ENCODE results near the gene NCAPG2. TPM values are rescaled to one million over a fixed set of nuclear protein-coding genes. Genes with fewer than 3 reads are reported as not detected.

NCAPG2 gene
- total RNA-seq, 1 experiment from 2014 or later = 99.2 TPM

DNA sequence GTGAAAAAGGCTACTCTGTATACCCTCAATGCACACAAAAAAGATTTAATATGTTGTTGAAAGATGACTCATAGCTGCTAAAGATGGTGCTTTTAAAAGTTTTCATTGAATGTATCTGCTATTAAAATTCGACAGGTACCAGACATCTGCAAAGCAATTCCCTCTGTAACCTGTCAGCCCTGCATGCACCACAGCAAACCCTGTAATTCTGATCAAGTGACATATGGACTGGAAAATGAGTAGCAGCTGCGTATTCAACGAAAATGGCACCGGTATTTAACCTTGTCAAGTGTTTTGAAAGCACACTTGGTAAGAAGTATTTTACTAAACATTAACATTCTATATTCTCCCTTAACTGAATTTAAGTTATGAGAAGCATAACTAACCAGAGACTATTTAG lies 58.8 kb downstream of the NCAPG2 start:
- no peak for ATAC-seq
- Mint-ChIP-seq H3K27me3 (ENCODE audit: low read depth) (no peaks in the 10 kb centered on the region), H3K4me3 (no peak overlapping the region), H3K9me3 (peaks cover 4% of the 10 kb centered on the region), H3K36me3 (peaks cover 69% of the 10 kb centered on the region), H3K27ac (no peak overlapping the region), H3K4me1 (no peaks in the 10 kb centered on the region)
- no peak for DNase-seq (ENCODE audit: low spot score)
- CTCF ChIA-PET = interaction anchor here (1.9 kb wide), 1 partner anchor 97 kb away, joined by 6 read pairs; no protein-coding TSS in a partner anchor
- POLR2A ChIA-PET = no interaction called here
- no peak for TF ChIP-seq ATF1 (CRISPR knock-in tag; IDR thresholded peaks at IDR 0.05)
- TF ChIP-seq, protein P1, sequence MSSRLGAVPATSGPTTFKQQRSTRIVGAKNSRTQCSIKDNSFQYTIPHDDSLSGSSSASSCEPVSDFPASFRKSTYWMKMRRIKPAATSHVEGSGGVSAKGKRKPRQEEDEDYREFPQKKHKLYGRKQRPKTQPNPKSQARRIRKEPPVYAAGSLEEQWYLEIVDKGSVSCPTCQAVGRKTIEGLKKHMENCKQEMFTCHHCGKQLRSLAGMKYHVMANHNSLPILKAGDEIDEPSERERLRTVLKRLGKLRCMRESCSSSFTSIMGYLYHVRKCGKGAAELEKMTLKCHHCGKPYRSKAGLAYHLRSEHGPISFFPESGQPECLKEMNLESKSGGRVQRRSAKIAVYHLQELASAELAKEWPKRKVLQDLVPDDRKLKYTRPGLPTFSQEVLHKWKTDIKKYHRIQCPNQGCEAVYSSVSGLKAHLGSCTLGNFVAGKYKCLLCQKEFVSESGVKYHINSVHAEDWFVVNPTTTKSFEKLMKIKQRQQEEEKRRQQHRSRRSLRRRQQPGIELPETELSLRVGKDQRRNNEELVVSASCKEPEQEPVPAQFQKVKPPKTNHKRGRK (CRISPR knock-in tag; IDR thresholded peaks at IDR 0.05; ENCODE audit: borderline replicate concordance) = no peak
- no peak for TF ChIP-seq SMAD4 (CRISPR knock-in tag; IDR thresholded peaks at IDR 0.05)
- no peak for TF ChIP-seq ZNF425 (CRISPR knock-in tag; conservative IDR thresholded peaks at IDR 0.05)
- TF ChIP-seq KAT7 (CRISPR knock-in tag; IDR thresholded peaks at IDR 0.05; ENCODE audit: borderline replicate concordance) = no peak
- TF ChIP-seq, protein P2, sequence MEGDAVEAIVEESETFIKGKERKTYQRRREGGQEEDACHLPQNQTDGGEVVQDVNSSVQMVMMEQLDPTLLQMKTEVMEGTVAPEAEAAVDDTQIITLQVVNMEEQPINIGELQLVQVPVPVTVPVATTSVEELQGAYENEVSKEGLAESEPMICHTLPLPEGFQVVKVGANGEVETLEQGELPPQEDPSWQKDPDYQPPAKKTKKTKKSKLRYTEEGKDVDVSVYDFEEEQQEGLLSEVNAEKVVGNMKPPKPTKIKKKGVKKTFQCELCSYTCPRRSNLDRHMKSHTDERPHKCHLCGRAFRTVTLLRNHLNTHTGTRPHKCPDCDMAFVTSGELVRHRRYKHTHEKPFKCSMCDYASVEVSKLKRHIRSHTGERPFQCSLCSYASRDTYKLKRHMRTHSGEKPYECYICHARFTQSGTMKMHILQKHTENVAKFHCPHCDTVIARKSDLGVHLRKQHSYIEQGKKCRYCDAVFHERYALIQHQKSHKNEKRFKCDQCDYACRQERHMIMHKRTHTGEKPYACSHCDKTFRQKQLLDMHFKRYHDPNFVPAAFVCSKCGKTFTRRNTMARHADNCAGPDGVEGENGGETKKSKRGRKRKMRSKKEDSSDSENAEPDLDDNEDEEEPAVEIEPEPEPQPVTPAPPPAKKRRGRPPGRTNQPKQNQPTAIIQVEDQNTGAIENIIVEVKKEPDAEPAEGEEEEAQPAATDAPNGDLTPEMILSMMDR (IDR thresholded peaks at IDR 0.05) = no peak
- TF ChIP-seq, protein P3, sequence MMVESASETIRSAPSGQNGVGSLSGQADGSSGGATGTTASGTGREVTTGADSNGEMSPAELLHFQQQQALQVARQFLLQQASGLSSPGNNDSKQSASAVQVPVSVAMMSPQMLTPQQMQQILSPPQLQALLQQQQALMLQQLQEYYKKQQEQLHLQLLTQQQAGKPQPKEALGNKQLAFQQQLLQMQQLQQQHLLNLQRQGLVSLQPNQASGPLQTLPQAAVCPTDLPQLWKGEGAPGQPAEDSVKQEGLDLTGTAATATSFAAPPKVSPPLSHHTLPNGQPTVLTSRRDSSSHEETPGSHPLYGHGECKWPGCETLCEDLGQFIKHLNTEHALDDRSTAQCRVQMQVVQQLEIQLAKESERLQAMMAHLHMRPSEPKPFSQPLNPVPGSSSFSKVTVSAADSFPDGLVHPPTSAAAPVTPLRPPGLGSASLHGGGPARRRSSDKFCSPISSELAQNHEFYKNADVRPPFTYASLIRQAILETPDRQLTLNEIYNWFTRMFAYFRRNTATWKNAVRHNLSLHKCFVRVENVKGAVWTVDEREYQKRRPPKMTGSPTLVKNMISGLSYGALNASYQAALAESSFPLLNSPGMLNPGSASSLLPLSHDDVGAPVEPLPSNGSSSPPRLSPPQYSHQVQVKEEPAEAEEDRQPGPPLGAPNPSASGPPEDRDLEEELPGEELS (CRISPR knock-in tag; IDR thresholded peaks at IDR 0.05) = no peak
- TF ChIP-seq ZNF423 (CRISPR knock-in tag; IDR thresholded peaks at IDR 0.05) = no peak
- TF ChIP-seq E2F5 (CRISPR knock-in tag; IDR thresholded peaks at IDR 0.05) = no peak
- no peak for TF ChIP-seq HMGXB4 (CRISPR knock-in tag; IDR thresholded peaks at IDR 0.05)
- TF ChIP-seq, protein P4, sequence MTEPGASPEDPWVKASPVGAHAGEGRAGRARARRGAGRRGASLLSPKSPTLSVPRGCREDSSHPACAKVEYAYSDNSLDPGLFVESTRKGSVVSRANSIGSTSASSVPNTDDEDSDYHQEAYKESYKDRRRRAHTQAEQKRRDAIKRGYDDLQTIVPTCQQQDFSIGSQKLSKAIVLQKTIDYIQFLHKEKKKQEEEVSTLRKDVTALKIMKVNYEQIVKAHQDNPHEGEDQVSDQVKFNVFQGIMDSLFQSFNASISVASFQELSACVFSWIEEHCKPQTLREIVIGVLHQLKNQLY (CRISPR knock-in tag; IDR thresholded peaks at IDR 0.05) = no peak
- no peak for TF ChIP-seq ZNF263 (CRISPR knock-in tag; IDR thresholded peaks at IDR 0.05; ENCODE audit: low read depth)
- TF ChIP-seq AR (CRISPR knock-in tag; IDR thresholded peaks at IDR 0.05) = no peak
- TF ChIP-seq ZBTB43 (CRISPR knock-in tag; IDR thresholded peaks at IDR 0.05) = no peak
- TF ChIP-seq GABPB1 (CRISPR knock-in tag; IDR thresholded peaks at IDR 0.05) = no peak
- TF ChIP-seq, protein P5, sequence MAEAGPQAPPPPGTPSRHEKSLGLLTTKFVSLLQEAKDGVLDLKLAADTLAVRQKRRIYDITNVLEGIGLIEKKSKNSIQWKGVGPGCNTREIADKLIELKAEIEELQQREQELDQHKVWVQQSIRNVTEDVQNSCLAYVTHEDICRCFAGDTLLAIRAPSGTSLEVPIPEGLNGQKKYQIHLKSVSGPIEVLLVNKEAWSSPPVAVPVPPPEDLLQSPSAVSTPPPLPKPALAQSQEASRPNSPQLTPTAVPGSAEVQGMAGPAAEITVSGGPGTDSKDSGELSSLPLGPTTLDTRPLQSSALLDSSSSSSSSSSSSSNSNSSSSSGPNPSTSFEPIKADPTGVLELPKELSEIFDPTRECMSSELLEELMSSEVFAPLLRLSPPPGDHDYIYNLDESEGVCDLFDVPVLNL (CRISPR knock-in tag; IDR thresholded peaks at IDR 0.05; ENCODE audit: borderline replicate concordance, low read depth) = no peak
- TF ChIP-seq, protein P6, sequence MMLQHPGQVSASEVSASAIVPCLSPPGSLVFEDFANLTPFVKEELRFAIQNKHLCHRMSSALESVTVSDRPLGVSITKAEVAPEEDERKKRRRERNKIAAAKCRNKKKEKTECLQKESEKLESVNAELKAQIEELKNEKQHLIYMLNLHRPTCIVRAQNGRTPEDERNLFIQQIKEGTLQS (CRISPR knock-in tag; conservative IDR thresholded peaks at IDR 0.05) = no peak
- TF ChIP-seq JUN (CRISPR knock-in tag; IDR thresholded peaks at IDR 0.05) = no peak
- TF ChIP-seq, protein P7, sequence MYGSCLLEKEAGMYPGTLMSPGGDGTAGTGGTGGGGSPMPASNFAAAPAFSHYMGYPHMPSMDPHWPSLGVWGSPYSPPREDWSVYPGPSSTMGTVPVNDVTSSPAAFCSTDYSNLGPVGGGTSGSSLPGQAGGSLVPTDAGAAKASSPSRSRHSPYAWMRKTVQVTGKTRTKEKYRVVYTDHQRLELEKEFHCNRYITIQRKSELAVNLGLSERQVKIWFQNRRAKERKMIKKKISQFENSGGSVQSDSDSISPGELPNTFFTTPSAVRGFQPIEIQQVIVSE (CRISPR knock-in tag; IDR thresholded peaks at IDR 0.05; ENCODE audit: borderline replicate concordance) = no peak

Data from WTC11 (cell line).